Esophagus muscularis mucosa (tissue), 2 donors: ENCODE measurements around the gene TRPM3.

Source experiments
- EP300 ChIP-seq: sonication (generic); formaldehyde crosslinking; IDR thresholded peaks from one replicate; pipeline ENCODE4 v1.6.1; 2017; ENCODE audit warnings: antibody characterized with exemption
- POLR2A ChIP-seq: fragments of 450-650 bp; IDR thresholded peaks from one replicate; pipeline ENCODE4 v1.6.1; 2017; ENCODE audit warnings: antibody characterized with exemption, moderate library complexity, mild to moderate bottlenecking, low read depth

- no peak for TF ChIP-seq EP300
- TF ChIP-seq POLR2A: no peak
Observed at GRCh38 chr9:71042448-71042990, 78.9 kb downstream of the TRPM3 start.
